Hematopoietic multipotent progenitor cell treated with erythropoietin and hydrocortisone succinate and interleukin-3 and kit ligand, for 6 days (in vitro differentiated cells): ENCODE data around the gene KRTAP1-5.
"Not testable (repeated sequence)": the region's sequence is repeated elsewhere in the genome, so short reads cannot be mapped to it uniquely, and the experiment has no call there.

Source experiments
- DNase-seq: peaks from one replicate; pipeline ENCODE4 v3.0.0-alpha.2; 2015

Gene KRTAP1-5

DNA sequence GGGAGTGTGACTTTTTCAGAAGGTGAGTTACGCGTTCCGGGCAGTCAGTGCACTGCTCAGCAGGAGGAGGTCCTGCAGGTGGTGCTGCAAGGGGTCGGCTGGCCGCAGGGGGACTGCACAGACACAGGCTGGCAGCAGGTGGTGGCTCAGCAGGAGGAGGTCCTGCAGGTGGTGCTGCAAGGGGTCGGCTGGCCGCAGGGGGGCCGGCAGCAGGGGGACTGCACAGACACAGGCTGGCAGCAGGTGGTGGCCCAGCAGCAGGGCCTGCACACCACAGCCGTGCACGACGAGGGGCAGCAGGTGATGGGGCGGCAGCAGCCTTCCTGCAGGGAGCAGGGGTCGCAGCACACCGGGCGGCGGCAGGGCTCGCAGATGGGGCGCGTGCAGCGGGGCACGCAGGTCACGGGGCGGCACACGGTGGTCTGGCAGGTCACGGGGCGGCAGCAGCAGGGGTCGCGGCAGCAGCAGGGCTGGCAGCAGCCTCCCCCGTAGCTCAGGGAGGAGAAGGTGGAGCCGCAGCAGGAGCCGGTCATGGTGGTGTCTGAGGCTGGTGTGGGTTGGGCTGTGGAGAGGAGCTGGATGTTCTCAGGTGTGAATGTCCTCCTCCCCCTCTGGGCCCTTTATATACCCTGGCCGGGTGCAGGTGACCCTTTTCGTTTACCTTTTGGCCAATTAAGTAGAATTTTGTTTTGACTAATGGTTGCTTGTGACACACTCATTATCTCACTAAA, 19.9 kb upstream of the KRTAP1-5 start, which contains the start of gene KRTAP2-1:
Gene KRTAP2-1 (minus strand): TSS at position 582 of the 731 bp plus-strand sequence. CDS start 49 bp downstream, at position 533.
- not testable (repeated sequence) for DNase-seq

- DNase-seq = no peak
Measured at GRCh38 chr17:41042953-41043352, 15.9 kb upstream of the KRTAP1-5 start.

- DNase-seq = not testable (repeated sequence)
Measured at GRCh38 chr17:41040783-41041571, 14.0 kb upstream of the KRTAP1-5 start, which contains the start of gene KRTAP1-1. Gene KRTAP1-1 (minus strand): TSS chr17:41041450. CDS start chr17:41041397, 53 bp downstream.

- no peak for DNase-seq
Measured at GRCh38 chr17:41037853-41038350, 10.9 kb upstream of the KRTAP1-5 start.

- DNase-seq = not testable (repeated sequence)
Measured at GRCh38 chr17:41034346-41034935, 7.4 kb upstream of the KRTAP1-5 start, which contains the start of gene KRTAP1-3. Gene KRTAP1-3 (minus strand): TSS chr17:41034874. CDS start chr17:41034821, 53 bp downstream.

DNA sequence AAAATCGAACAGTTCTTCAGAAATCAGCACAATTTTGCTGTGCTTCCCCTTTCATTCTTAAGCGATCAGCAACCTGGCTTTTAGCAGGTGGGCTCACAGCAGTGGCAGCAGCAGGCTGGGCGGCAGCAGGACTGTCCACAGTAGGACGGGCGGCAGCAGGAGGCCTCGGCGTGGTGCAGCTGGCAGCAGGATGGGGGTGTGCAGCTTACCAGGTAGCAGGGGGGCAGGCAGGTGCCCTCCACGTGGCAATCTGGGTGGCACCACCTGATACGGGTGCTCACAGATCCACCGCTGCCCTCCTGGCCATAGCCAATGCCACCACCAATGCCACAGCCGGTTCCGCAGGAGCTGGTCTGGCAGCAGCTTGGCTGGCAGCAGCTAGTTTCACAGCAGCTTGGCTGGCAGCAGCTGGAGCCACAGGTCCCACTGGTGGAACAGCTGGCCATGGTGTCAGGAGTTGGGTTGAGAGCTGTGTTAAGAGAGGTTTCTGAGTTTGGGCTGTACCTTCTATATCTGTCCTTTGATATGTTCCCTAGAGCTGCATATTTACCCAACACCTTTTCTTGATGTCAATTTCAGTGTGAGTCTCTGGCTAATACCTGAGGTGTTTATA, 2.7 kb upstream of the KRTAP1-5 start, which contains the start of gene KRTAP1-4:
Gene KRTAP1-4 (minus strand): TSS at position 563 of the 613 bp plus-strand sequence. CDS start 117 bp downstream, at position 446.
- no peak for DNase-seq

DNA sequence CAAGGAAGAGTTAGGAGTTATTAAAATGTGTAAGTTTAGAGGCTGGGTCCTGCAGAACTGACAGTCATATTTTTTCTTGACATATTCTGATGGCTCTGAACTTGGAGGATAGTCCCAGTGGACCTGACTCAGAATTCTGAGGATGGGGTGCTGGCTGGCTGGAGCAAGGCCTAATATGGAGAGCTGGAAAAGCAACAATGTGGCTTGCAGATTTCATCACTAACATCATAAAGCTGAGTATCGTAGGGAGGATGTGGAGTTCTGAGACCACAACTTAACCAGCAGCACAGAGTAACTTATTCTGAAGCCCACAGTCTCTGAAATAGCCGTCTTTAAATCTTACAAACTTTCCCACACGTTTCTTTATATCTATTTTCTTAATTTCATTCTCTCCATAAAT, 2.3 kb downstream of the KRTAP1-5 start:
- no peak for DNase-seq

- no peak for DNase-seq
Measured at GRCh38 chr17:41020336-41020735, 6.7 kb downstream of the KRTAP1-5 start.

- DNase-seq = no peak
Measured at GRCh38 chr17:41019415-41019814, 7.6 kb downstream of the KRTAP1-5 start.

DNA sequence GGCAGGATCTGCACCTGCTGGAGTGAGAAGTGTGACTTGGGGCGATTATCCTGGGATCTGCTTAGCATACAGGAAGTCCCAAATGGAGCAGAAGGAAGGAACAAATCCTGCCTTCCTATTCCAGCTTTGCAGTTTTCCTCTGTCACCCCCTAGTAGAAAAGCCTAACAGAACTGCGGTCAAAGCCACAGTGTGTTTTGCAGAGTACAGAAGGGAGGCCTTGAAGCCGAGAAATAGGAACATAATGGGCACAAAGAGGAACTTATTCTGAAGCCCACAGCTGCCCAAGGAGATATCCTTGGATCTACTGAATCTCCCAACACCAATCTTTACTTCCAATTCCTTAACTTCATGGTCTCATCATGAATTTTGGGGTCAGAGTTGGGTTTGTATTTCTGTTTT, 8.5 kb downstream of the KRTAP1-5 start:
- DNase-seq = no peak

- no peak for DNase-seq
Measured at GRCh38 chr17:41016578-41017215, 10.3 kb downstream of the KRTAP1-5 start.

- no peak for DNase-seq
Measured at GRCh38 chr17:41015454-41015853, 11.6 kb downstream of the KRTAP1-5 start.

DNA sequence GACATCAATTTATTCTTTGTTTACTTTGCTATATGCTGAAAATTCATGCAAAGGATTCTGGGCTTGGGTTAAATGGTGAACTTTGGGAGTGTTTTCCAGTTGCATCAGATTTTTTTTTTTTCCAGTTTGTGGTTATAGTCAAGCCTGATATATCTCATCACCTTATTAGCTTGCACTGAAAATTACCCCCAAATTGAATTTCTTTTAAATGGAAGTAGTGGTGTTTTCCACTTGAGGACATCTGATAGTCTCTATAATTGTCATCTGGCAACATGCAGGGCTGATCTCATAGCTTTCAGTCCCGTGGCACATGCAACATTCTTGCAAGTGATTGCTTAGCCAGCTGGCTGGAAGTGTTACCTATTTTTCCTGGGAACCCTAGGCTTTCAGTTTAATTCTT, 13.4 kb downstream of the KRTAP1-5 start:
- no peak for DNase-seq

DNA sequence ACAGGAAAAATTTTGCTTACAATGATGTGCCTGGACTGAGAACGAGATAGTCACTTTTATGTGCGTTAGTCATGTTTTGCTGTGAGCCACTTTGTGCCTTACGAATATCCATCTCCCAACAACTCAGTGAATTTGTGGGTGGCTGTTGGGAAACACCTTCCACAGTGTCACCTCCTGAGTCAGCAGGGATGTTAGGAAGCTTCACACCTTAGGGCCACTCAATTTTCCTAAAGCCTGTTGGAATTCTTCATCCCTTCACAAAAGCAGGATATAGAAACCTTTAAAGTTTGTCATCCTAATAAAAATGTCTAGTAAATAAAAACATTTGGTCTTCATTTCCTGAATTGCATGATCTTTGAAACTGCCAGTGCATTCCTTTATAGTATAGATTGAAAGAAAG, 13.8 kb downstream of the KRTAP1-5 start:
- no peak for DNase-seq

- DNase-seq = no peak
Measured at GRCh38 chr17:41012326-41013120, 14.5 kb downstream of the KRTAP1-5 start.

- no peak for DNase-seq
Measured at GRCh38 chr17:41010441-41010840, 16.6 kb downstream of the KRTAP1-5 start.

DNA sequence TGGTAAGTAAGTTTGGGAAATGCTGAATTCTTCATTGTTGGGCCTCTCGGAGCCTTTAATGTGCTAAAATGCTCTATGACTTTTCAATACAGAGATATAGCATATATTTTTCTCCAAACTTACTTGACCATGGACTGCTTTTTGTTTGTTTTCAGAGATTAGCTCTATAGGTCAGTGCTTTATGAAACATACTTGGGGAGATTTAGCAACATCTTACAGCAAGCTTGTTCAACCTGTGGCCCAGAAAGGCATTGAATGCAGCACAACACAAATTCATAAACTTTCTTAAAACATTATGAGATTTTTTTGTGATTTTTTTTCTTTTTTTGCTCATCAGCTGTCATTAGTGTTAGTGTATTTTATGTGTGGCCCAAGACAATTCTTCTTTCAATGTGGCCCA, 17.1 kb downstream of the KRTAP1-5 start:
- DNase-seq = no peak

DNA sequence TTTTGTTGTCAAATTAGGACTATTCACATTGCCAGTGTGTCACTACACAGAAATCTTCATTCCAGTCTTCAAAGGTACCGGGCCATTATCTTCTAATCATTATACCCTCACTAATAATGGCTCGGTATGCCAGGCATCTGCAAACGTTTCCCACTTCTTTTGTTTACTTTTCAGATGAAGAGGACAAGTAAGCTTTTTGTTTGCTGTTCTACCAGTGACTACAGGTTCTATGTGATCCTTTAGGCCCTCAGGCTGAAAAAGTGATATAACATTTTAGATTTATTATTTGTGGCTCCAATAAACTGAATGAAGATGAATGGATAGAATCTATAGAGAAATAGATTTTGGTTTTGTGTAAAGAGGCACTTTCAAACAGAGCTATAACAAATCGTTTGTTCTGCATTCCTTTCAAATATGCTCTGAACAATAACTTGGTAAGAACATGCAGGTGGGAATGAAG, 17.7 kb downstream of the KRTAP1-5 start:
- no peak for DNase-seq

DNA sequence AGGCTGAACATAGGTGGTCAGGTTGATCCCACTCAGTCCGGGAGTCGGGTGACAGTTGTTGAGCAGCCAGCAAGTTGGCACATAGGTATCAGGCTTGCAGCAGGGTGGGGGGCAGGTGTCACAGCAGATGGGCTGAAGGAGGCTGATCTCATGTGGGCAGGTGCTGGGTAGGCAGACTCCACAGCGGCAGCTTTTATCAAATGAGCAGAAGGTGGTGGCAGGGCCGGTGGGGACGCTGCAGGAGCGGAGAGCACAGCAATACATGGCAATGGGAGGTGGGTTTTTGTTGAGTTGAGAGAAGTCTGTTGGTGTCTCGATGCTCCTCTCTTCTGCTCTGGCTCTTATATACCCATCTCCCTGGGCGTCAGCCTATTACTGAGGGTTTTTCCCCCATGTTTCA, 18.2 kb downstream of the KRTAP1-5 start, which contains the start of gene KRTAP3-1:
Gene KRTAP3-1 (minus strand): TSS at position 318 of the 400 bp plus-strand sequence. CDS start 54 bp downstream, at position 264.
- no peak for DNase-seq

DNA sequence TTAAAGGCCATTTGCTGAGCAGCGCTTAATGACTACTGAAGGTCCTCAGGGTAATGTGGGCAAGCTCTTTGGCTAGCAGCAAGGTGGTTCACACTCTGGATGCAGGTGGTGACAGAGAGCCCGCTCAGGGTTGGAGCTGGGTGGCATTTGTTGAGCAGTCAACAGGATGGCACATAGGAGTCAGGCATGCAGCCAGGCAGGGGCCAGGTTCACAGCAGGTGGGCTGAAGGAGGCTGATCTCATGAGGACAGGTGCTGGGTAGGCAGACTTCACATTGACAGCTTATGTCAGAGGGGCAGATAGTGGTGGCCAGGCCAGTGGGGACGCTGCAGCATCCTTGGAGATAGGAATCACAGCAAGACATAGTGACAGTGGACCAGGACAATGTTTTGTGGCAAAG, 22.6 kb downstream of the KRTAP1-5 start:
- no peak for DNase-seq

- DNase-seq = no peak
Measured at GRCh38 chr17:41003926-41004325, 23.1 kb downstream of the KRTAP1-5 start.
